ENCODE measurements around the gene ZFYVE21. TPM values are rescaled to one million over a fixed set of nuclear protein-coding genes. Genes with fewer than 3 reads are reported as not detected.
"Not testable (repeated sequence)": the region's sequence is repeated elsewhere in the genome, so short reads cannot be mapped to it uniquely, and the experiment has no call there.

ZFYVE21 gene
- total RNA-seq, 4 donors from 2014 or later, result 121 to 180 (median 156) TPM

- Histone ChIP-seq H3K4me1 (peaks cover 15 to 44% (median 34%) of the 10 kb centered on the region in 4 donors), H3K27me3 (no peaks in the 10 kb centered on the region), H3K36me3 (peaks cover 17 to 85% (median 76%) of the 10 kb centered on the region in 4 donors), H3K9me3 (no peaks in the 10 kb centered on the region), H3K4me3 (no peak overlapping the region), H3K27ac (replicated peaks in 1 of 4) (peak overlapping the region in 1 of 4 donors; percentile 28)
- intact Hi-C loops (cut with DNase I), result loop anchor here (10.0 kb wide), 1 partner anchor 114 kb away; no protein-coding TSS in a partner anchor
- WGBS, result 66% methylated on average over 16 of the region's 16 CpGs
- TF ChIP-seq POLR2AphosphoS5 (IDR thresholded peaks at IDR 0.05), result no peak
- DNase-seq (ENCODE audit: extremely low spot score), result no peak
Measured at GRCh38 chr14:103688906-103689902, 26.4 kb upstream of the ZFYVE21 start.

DNA sequence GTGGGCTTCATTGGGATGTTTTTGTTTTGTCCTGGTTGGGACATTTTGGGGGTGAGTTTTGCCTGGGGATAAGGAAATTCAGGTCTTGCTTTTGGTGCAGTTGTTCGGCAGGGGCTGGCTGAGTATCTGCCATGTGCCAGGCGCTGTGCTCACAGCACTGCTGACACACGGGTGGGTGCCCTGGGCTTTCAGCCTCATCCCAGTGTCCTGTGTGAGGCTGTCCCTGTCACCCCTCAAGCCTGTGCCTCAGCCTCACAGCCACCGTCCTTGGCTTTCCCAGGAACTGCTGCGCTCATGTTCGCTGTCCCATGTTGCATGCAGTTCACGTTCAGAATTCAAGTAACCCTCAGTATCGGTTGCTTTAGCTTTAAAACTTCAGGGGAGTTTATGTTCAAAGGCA lies 25.3 kb upstream of the ZFYVE21 start:
- H3K27ac ChIP-seq (replicated peaks in 1 of 4), result peak overlapping the region in 1 of 4 donors; percentile 28
- H3K4me3 ChIP-seq, result no peak overlapping the region
- peaks cover 12 to 39% (median 29%) of the 10 kb centered on the region in 4 donors for H3K4me1 ChIP-seq
- peaks cover 18 to 83% (median 73%) of the 10 kb centered on the region in 4 donors for H3K36me3 ChIP-seq
- 75% methylated on average over 8 of the region's 8 CpGs for WGBS
- intact Hi-C loops (cut with DNase I), result no loop called here
- no peaks in the 10 kb centered on the region for H3K27me3 ChIP-seq
- no peak for DNase-seq (ENCODE audit: extremely low spot score)
- H3K9me3 ChIP-seq, result no peaks in the 10 kb centered on the region
- TF ChIP-seq POLR2AphosphoS5 (IDR thresholded peaks at IDR 0.05) (no peak), POLR2A (IDR thresholded peaks at IDR 0.05; ENCODE audit: low read depth) (no peak), EP300 (IDR thresholded peaks at IDR 0.05) (no peak)
- TF ChIP-seq, protein P1, sequence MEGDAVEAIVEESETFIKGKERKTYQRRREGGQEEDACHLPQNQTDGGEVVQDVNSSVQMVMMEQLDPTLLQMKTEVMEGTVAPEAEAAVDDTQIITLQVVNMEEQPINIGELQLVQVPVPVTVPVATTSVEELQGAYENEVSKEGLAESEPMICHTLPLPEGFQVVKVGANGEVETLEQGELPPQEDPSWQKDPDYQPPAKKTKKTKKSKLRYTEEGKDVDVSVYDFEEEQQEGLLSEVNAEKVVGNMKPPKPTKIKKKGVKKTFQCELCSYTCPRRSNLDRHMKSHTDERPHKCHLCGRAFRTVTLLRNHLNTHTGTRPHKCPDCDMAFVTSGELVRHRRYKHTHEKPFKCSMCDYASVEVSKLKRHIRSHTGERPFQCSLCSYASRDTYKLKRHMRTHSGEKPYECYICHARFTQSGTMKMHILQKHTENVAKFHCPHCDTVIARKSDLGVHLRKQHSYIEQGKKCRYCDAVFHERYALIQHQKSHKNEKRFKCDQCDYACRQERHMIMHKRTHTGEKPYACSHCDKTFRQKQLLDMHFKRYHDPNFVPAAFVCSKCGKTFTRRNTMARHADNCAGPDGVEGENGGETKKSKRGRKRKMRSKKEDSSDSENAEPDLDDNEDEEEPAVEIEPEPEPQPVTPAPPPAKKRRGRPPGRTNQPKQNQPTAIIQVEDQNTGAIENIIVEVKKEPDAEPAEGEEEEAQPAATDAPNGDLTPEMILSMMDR (IDR thresholded peaks at IDR 0.05), result no peak

GRCh38 chr14:103691655-103692054 lies 24.0 kb upstream of the ZFYVE21 start:
- H3K9me3 ChIP-seq, result not testable (repeated sequence)
- H3K36me3 ChIP-seq, result peaks cover 18 to 70% (median 60%) of the 10 kb centered on the region in 4 donors

GRCh38 chr14:103692159-103692558 lies 23.5 kb upstream of the ZFYVE21 start:
- Histone ChIP-seq H3K27ac (replicated peaks in 1 of 4) (no peak overlapping the region), H3K27me3 (no peaks in the 10 kb centered on the region), H3K4me1 (peaks cover 30 to 46% (median 39%) of the 10 kb centered on the region in 4 donors), H3K9me3 (no peaks in the 10 kb centered on the region), H3K36me3 (peaks cover 18 to 65% (median 55%) of the 10 kb centered on the region in 4 donors), H3K4me3 (no peak overlapping the region)
- whole genome bisulfite sequencing, result 93% methylated on average over 17 of the region's 17 CpGs
- TF ChIP-seq, protein P1 (IDR thresholded peaks at IDR 0.05), result no peak
- TF ChIP-seq POLR2AphosphoS5 (IDR thresholded peaks at IDR 0.05) (no peak), POLR2A (IDR thresholded peaks at IDR 0.05; ENCODE audit: low read depth) (no peak), EP300 (IDR thresholded peaks at IDR 0.05) (no peak)
- intact Hi-C loops (cut with DNase I), result no loop called here
- DNase-seq (ENCODE audit: extremely low spot score), result no peak

More at GRCh38 chr14:103691655-103692054, 24.0 kb upstream of the ZFYVE21 start:
- H3K4me1 ChIP-seq, result peaks cover 25 to 41% (median 36%) of the 10 kb centered on the region in 4 donors
- H3K27ac ChIP-seq (replicated peaks in 1 of 4); intact Hi-C loops (cut with DNase I); DNase-seq (ENCODE audit: extremely low spot score); H3K4me3 ChIP-seq; H3K27me3 ChIP-seq: not testable (repeated sequence)
- WGBS, result 89% methylated on average over 3 of the region's 5 CpGs

DNA sequence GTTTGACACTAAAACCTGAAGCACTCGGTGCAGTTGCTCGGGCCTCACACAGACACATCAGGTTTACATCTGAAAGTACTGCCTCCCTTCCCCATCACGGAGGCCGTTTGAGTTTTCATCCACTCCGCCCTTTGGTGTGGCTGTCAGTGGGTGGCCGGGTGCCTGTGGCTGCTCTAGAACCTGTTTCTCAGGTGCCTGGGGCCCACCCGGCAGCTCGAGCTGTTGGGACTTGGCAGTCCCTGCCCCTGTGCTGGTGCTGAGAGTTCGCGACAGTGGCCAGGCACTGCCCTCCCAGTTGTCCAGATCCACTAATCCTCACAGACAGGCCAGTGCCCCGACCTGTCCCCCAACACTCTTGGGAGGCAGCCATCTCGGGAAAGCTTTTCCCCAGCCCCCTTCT lies 22.7 kb upstream of the ZFYVE21 start:
- peaks cover 18 to 67% (median 54%) of the 10 kb centered on the region in 4 donors for H3K36me3 ChIP-seq
- no peak for DNase-seq (ENCODE audit: extremely low spot score)
- intact Hi-C loops (cut with DNase I), result no loop called here
- TF ChIP-seq POLR2A (IDR thresholded peaks at IDR 0.05; ENCODE audit: low read depth) (no peak), POLR2AphosphoS5 (IDR thresholded peaks at IDR 0.05) (no peak), EP300 (IDR thresholded peaks at IDR 0.05) (no peak)
- TF ChIP-seq, protein P1 (IDR thresholded peaks at IDR 0.05), result no peak
- no peak overlapping the region for H3K27ac ChIP-seq (replicated peaks in 1 of 4)
- WGBS, result 84% methylated on average over 6 of the region's 12 CpGs
- no peaks in the 10 kb centered on the region for H3K27me3 ChIP-seq
- no peak overlapping the region for H3K4me3 ChIP-seq
- peaks cover 37 to 53% (median 46%) of the 10 kb centered on the region in 4 donors for H3K4me1 ChIP-seq
- no peaks in the 10 kb centered on the region for H3K9me3 ChIP-seq
